GM23338 (cell line): ENCODE results near the gene MYO18B. TPM values are rescaled to one million over a fixed set of nuclear protein-coding genes. Genes with fewer than 3 reads are reported as not detected.
A peak's percentile ranks its signal among the peaks of the same experiment; 100 is the strongest.

Experiments
- ATAC-seq: fragments of 200-7000 bp; cut with Tn5 transposase; 3 replicates; pipeline ENCODE4 v1.9.1; 2020
- DNase-seq: peaks from one replicate; pipeline ENCODE4 v3.0.0-alpha.2; 2015; ENCODE audit warnings: low spot score
- H2AFZ ChIP-seq: fragments of 200-600 bp; sonication (generic); 2 replicates; pipeline ENCODE4 v1.8.0; 2016; ENCODE audit warnings: antibody characterized with exemption, mild to moderate bottlenecking, moderate library complexity
- H3F3A ChIP-seq: fragments of 200-600 bp; sonication (generic); replicated peaks from 2 replicates; pipeline ENCODE4 v1.8.0; 2017; ENCODE audit warnings: antibody characterized with exemption, mixed run types, low read depth
- H3K27ac ChIP-seq: fragments of 200-600 bp; sonication (generic); 2 replicates; pipeline ENCODE4 v1.6.1; 2016; ENCODE audit warnings: low read depth
- H3K27me3 ChIP-seq: fragments of 200-600 bp; sonication (generic); 2 replicates; pipeline ENCODE4 v1.8.0; 2016; ENCODE audit warnings: mild to moderate bottlenecking, mixed run types, moderate library complexity; ENCODE audit not compliant: insufficient read depth
- H3K36me3 ChIP-seq: fragments of 200-600 bp; sonication (generic); 2 replicates; pipeline ENCODE4 v1.8.0; 2016; ENCODE audit warnings: mild to moderate bottlenecking; ENCODE audit not compliant: insufficient read depth
- H3K4me1 ChIP-seq: fragments of 200-600 bp; sonication (generic); 2 replicates; pipeline ENCODE4 v1.8.0; 2016; ENCODE audit warnings: mild to moderate bottlenecking, moderate library complexity; ENCODE audit not compliant: insufficient read depth
- H3K4me2 ChIP-seq: fragments of 200-600 bp; sonication (generic); 2 replicates; pipeline ENCODE4 v1.7.1; 2017; ENCODE audit warnings: mixed run types
- H3K4me3 ChIP-seq: fragments of 200-600 bp; sonication (generic); 2 replicates; pipeline ENCODE4 v1.6.1; 2016; ENCODE audit warnings: mixed run types
- H3K79me2 ChIP-seq: fragments of 200-600 bp; sonication (generic); replicated peaks from 2 replicates; pipeline ENCODE4 v1.8.0; 2017; ENCODE audit warnings: mild to moderate bottlenecking; ENCODE audit not compliant: insufficient read depth
- H3K9me2 ChIP-seq: fragments of 200-600 bp; sonication (generic); 2 replicates; pipeline ENCODE4 v1.8.0; 2017; ENCODE audit not compliant: insufficient read depth
- H4K20me1 ChIP-seq: fragments of 200-600 bp; sonication (generic); replicated peaks from 2 replicates; pipeline ENCODE4 v1.8.0; 2017; ENCODE audit warnings: mild to moderate bottlenecking; ENCODE audit not compliant: insufficient read depth
- H3K27ac Mint-ChIP-seq: 2 replicates; pipeline ENCODE4 v1.8.0; 2020; ENCODE audit warnings: inconsistent platforms, mild to moderate bottlenecking, moderate library complexity, mixed read lengths
- H3K27me3 Mint-ChIP-seq: 3 replicates; pipeline ENCODE4 v1.8.0; 2022; ENCODE audit warnings: low read depth, mild to moderate bottlenecking, moderate library complexity, mixed read lengths, inconsistent platforms; ENCODE audit not compliant: insufficient read depth, poor library complexity
- H3K36me3 Mint-ChIP-seq: 3 replicates; pipeline ENCODE4 v1.8.0; 2021; ENCODE audit warnings: low read depth, mild to moderate bottlenecking, inconsistent platforms, moderate library complexity, mixed read lengths
- H3K4me1 Mint-ChIP-seq: 3 replicates; pipeline ENCODE4 v1.8.0; 2020; ENCODE audit warnings: mild to moderate bottlenecking, inconsistent platforms, mixed read lengths
- H3K4me3 Mint-ChIP-seq: 3 replicates; pipeline ENCODE4 v1.8.0; 2021; ENCODE audit warnings: moderate library complexity, mild to moderate bottlenecking, inconsistent platforms, mixed read lengths
- H3K9me3 Mint-ChIP-seq: 3 replicates; pipeline ENCODE4 v1.8.0; 2020; ENCODE audit warnings: moderate library complexity, mild to moderate bottlenecking, inconsistent platforms, mixed read lengths
- CREB1 ChIP-seq: fragments of 250-450 bp; sonication (Bioruptor Pico); IDR thresholded peaks from 2 replicates; pipeline ENCODE4 v1.5.0; 2020; ENCODE audit warnings: low read depth, mild to moderate bottlenecking, moderate library complexity
- ETS1 ChIP-seq: IDR thresholded peaks from 2 replicates; pipeline ENCODE4 v1.6.1; 2016; ENCODE audit warnings: antibody characterized with exemption
- EZH2 ChIP-seq: fragments of 200-600 bp; sonication (generic); IDR thresholded peaks from one replicate; pipeline ENCODE4 v1.8.0; 2017; ENCODE audit warnings: antibody characterized with exemption, mild to moderate bottlenecking, low read depth; ENCODE audit not compliant: unreplicated experiment
- EZH2phosphoT487 ChIP-seq: fragments of 200-600 bp; sonication (generic); IDR thresholded peaks from one replicate; pipeline ENCODE4 v1.8.1; 2018; ENCODE audit warnings: antibody characterized with exemption; ENCODE audit not compliant: unreplicated experiment
- NANOG ChIP-seq: IDR thresholded peaks from 2 replicates; pipeline ENCODE4 v1.6.1; 2016; ENCODE audit warnings: antibody characterized with exemption, borderline replicate concordance
- ZNF331 ChIP-seq: fragments of 250-450 bp; sonication (Bioruptor Pico); IDR thresholded peaks from 2 replicates; pipeline ENCODE4 v1.5.0; 2020; ENCODE audit warnings: low read depth, mild to moderate bottlenecking, moderate library complexity
- ZNF462 ChIP-seq: fragments of 250-450 bp; sonication (Bioruptor Pico); IDR thresholded peaks from 2 replicates; pipeline ENCODE4 v1.5.0; 2020; ENCODE audit warnings: mild to moderate bottlenecking, moderate library complexity
- polyA plus RNA-seq: library from polyadenylated mRNA; unstranded; fragments of >200 nt; fragmentation: Nextera tagmentation; extraction: Ambion mirVana; gene quantifications from 2 replicates; pipeline ENCODE4 v1.2.1, GENCODE V29; 2016
- total RNA-seq: library from RNA; depleted of rRNA; stranded (reverse); fragments of >200 nt; shearing (Covaris generic); gene quantifications from 2 replicates; pipeline ENCODE4 v1.2.3, GENCODE V29; 2014

MYO18B gene
- total and polyA plus RNA-seq, 2 experiments from 2014 or later = 0.36 to 0.45 TPM

- H3K4me1 Mint-ChIP-seq = peaks cover 18% of the 10 kb centered on the region
- H3K27ac Mint-ChIP-seq = no peak overlapping the region
- H3K79me2 ChIP-seq = no peaks in the 10 kb centered on the region
- TF ChIP-seq ETS1 (no peak), EZH2 (no peak), NANOG (no peak), CREB1 (no peak), EZH2phosphoT487 (no peak)
- H3K4me3 ChIP-seq = peak overlapping the region; percentile 14; the same call in 1 of the 2 replicates
- no peaks in the 10 kb centered on the region for H3K36me3 Mint-ChIP-seq
- H4K20me1 ChIP-seq = no peaks in the 10 kb centered on the region
- ATAC-seq (peak; percentile 50), DNase-seq (peak; percentile 73)
- 0 out of 2 replicates have a peak overlapping the region, but pooled peaks have one; percentile 30 for H2AFZ ChIP-seq
- peak overlapping the region; percentile 40 for H3K4me2 ChIP-seq
- no peaks in the 10 kb centered on the region for H3K36me3 ChIP-seq
- H3F3A ChIP-seq = no peaks in the 10 kb centered on the region; the same call in 1 of the 2 replicates
- no peaks in the 10 kb centered on the region for H3K27me3 ChIP-seq
- no peak overlapping the region for H3K4me3 Mint-ChIP-seq
- H3K4me1 ChIP-seq = peaks cover 23% of the 10 kb centered on the region
- peak overlapping the region; percentile 92 for H3K27ac ChIP-seq
- peaks cover 12% of the 10 kb centered on the region; the same call in 1 of the 2 replicates for H3K9me2 ChIP-seq
- no peaks in the 10 kb centered on the region for H3K9me3 Mint-ChIP-seq
- no peaks in the 10 kb centered on the region for H3K27me3 Mint-ChIP-seq
Measured at GRCh38 chr22:25970374-25970911, 228.5 kb downstream of the MYO18B start.

- no peaks in the 10 kb centered on the region for H3K36me3 ChIP-seq
- Mint-ChIP-seq H3K27me3 (no peaks in the 10 kb centered on the region), H3K4me3 (peak overlapping the region; percentile 13; the same call in 1 of the 3 replicates), H3K36me3 (no peaks in the 10 kb centered on the region), H3K4me1 (peaks cover 14% of the 10 kb centered on the region), H3K9me3 (no peaks in the 10 kb centered on the region), H3K27ac (peak overlapping the region; percentile 77; the same call in 1 of the 2 replicates)
- no peaks in the 10 kb centered on the region for H3K27me3 ChIP-seq
- peak overlapping the region; percentile 40 for H3K4me2 ChIP-seq
- peak overlapping the region; percentile 14; the same call in 1 of the 2 replicates for H3K4me3 ChIP-seq
- H3K27ac ChIP-seq = peak overlapping the region; percentile 92
- peaks cover 12% of the 10 kb centered on the region; the same call in 1 of the 2 replicates for H3K9me2 ChIP-seq
- ATAC-seq (peak; percentile 84), DNase-seq (peak; percentile 77)
- H3K79me2 ChIP-seq = no peaks in the 10 kb centered on the region
- no peaks in the 10 kb centered on the region; the same call in 1 of the 2 replicates for H3F3A ChIP-seq
- no peaks in the 10 kb centered on the region for H4K20me1 ChIP-seq
- H2AFZ ChIP-seq = 0 out of 2 replicates have a peak overlapping the region, but pooled peaks have one; percentile 30
- H3K4me1 ChIP-seq = peaks cover 23% of the 10 kb centered on the region
- no peak for TF ChIP-seq EZH2phosphoT487
- TF ChIP-seq ETS1 = no peak
- TF ChIP-seq EZH2 = no peak
- TF ChIP-seq ZNF331 (CRISPR knock-in tag) = no peak
- no peak for TF ChIP-seq ZNF462 (CRISPR knock-in tag)
- TF ChIP-seq NANOG = no peak
Measured at GRCh38 chr22:25970999-25971811, 229.2 kb downstream of the MYO18B start.
